Measurements from ENCODE around the gene COG2. TPM values are rescaled to one million over a fixed set of nuclear protein-coding genes. Genes with fewer than 3 reads are reported as not detected.

Gene COG2
- total and polyA plus RNA-seq, 2 of the 8 experiments (the other 6 are each of a cell fraction or from before 2014, with no cell fraction given) = 10.3 to 36.7 TPM

- TF ChIP-seq SP2 (IDR thresholded peaks at IDR 0.05; ENCODE audit: low read length) (no peak), GTF2F1 (IDR thresholded peaks at IDR 0.05; ENCODE audit: borderline replicate concordance, low read depth, low read length) (no peak), RFX5 (IDR thresholded peaks at IDR 0.05; ENCODE audit: borderline replicate concordance, low read depth, low read length) (no peak), FOSL1 (IDR thresholded peaks at IDR 0.05; ENCODE audit: insufficient read depth, low read depth, low read length) (no peak)
Measured at GRCh38 chr1:230661976-230662375, 19.7 kb downstream of the COG2 start (continued).

All from H1 (cell line).